Lower lobe of right lung (tissue), 2 donors: ENCODE results near the gene ACTL6B. TPM values are rescaled to one million over a fixed set of nuclear protein-coding genes. Genes with fewer than 3 reads are reported as not detected.
"Not testable (repeated sequence)": the region's sequence is repeated elsewhere in the genome, so short reads cannot be mapped to it uniquely, and the experiment has no call there.

Source experiments
- ATAC-seq, 2 donors: fragments of 200-7000 bp; cut with Tn5 transposase; one replicate each; pipeline ENCODE4 v1.9.1; 2020 to 2022; ENCODE audit warnings: mild to moderate bottlenecking in 2 of 2, moderate library complexity in 2 of 2
- DNase-seq: peaks from one replicate; pipeline ENCODE4 v3.0.0-alpha.2; 2020
- H3K27ac ChIP-seq: fragments of 200-600 bp; one replicate; pipeline ENCODE4 v1.8.0; 2022
- H3K27me3 ChIP-seq: fragments of 200-600 bp; one replicate; pipeline ENCODE4 v1.8.0; 2022; ENCODE audit warnings: low read depth
- H3K36me3 ChIP-seq: fragments of 200-600 bp; one replicate; pipeline ENCODE4 v1.8.0; 2022; ENCODE audit warnings: mild to moderate bottlenecking
- H3K4me1 ChIP-seq: fragments of 200-600 bp; one replicate; pipeline ENCODE4 v1.8.0; 2022
- H3K4me3 ChIP-seq: fragments of 200-600 bp; one replicate; pipeline ENCODE4 v1.8.0; 2022; ENCODE audit warnings: mild to moderate bottlenecking
- H3K9me3 ChIP-seq: fragments of 200-600 bp; one replicate; pipeline ENCODE4 v1.8.0; 2022
- intact Hi-C: fragments of 100-400 bp; cut with DNase I; formaldehyde crosslinking; loops from one replicate; pipeline ENCODE4 v1.11.0; 2022
- long read RNA-seq: library from polyadenylated mRNA; unstranded; transcript quantifications from one replicate; pipeline ENCODE4 v2.0.0, GENCODE V29; 2021
- total RNA-seq: library from RNA; stranded (reverse); fragmentation: NEBNext Ultra II Directional; extraction: Animal tissue kit (Norgen Biotek cat#: 25700); gene quantifications from one replicate; pipeline ENCODE4 v1.2.1, GENCODE V29; 2021
- TF ChIP-seq, protein P1 (sequence below): fragments of 200-600 bp; IDR thresholded peaks from one replicate; pipeline ENCODE4 v1.8.0; 2022; ENCODE audit warnings: antibody characterized with exemption, mild to moderate bottlenecking
- donor health status: DM: no; HTN: yes; CAD: no; lungs with severe emphysema.

ACTL6B gene
- total RNA-seq = not detected
- long read RNA-seq = 0 reads

DNA sequence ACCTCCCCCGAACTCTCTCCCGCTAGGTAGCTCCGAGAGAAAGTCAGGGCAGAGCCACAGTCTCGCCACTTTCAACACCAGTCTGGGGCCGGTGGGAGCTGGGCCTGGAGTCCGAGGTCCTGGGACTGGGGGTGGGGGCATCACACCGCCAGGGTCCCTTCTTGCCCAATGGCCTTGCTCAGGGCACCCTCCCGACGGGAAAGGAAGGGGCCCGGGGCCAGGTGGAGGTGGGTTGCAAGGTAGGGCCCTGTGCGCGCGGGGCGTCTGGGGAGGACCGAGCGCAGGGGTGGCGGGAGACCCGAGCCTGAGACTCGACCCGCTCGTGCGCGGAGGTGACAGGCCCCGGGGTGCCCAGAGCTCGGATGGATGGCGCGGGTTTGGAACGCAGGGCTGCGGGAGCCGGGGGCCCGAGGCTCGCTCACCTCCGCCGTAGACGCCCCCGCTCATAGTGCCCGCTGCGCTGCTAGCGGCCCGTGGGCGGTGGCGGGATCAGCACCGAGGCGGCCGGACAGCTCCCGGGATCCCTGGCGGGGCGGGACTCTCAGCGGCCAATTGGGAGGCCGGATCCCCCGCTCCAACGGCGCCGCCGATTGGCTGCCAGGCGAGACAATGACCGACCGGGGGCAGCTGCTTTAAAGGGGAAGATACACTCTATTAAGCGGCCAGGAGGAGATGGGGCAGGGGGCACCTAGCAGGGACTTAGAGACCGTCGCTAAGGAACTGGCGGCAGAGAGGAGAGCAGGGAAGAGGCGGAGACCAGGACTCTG, at the start of gene ACTL6B:
ACTL6B (minus strand) TSS at position 541 of the 767 bp plus-strand sequence; CDS start at position 447, 94 bp downstream.
- no peak within 1 kb of the TSS for H3K4me3 ChIP-seq
- H3K27ac ChIP-seq = no peak within 1 kb of the TSS
- ATAC-seq = peak; percentile 73
- H3K9me3 ChIP-seq = no peaks in the 10 kb centered on the region
- H3K4me1 ChIP-seq = peaks cover 6% of the 10 kb centered on the region
- TF ChIP-seq, protein P1, sequence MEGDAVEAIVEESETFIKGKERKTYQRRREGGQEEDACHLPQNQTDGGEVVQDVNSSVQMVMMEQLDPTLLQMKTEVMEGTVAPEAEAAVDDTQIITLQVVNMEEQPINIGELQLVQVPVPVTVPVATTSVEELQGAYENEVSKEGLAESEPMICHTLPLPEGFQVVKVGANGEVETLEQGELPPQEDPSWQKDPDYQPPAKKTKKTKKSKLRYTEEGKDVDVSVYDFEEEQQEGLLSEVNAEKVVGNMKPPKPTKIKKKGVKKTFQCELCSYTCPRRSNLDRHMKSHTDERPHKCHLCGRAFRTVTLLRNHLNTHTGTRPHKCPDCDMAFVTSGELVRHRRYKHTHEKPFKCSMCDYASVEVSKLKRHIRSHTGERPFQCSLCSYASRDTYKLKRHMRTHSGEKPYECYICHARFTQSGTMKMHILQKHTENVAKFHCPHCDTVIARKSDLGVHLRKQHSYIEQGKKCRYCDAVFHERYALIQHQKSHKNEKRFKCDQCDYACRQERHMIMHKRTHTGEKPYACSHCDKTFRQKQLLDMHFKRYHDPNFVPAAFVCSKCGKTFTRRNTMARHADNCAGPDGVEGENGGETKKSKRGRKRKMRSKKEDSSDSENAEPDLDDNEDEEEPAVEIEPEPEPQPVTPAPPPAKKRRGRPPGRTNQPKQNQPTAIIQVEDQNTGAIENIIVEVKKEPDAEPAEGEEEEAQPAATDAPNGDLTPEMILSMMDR = no peak
- peaks cover 57% of the 10 kb centered on the region for H3K27me3 ChIP-seq
- intact Hi-C loops = no loop called here
- DNase-seq = peak; percentile 67
- H3K36me3 ChIP-seq = no peaks in the 10 kb centered on the region

GRCh38 chr7:100705320-100705752, 49.1 kb upstream of the ACTL6B start:
- TF ChIP-seq, protein P1 = peak; percentile 93
- no peaks in the 10 kb centered on the region for H3K36me3 ChIP-seq
- peaks cover 22% of the 10 kb centered on the region for H3K4me1 ChIP-seq
- no peaks in the 10 kb centered on the region for H3K9me3 ChIP-seq
- no peaks in the 10 kb centered on the region for H3K27me3 ChIP-seq
- peak overlapping the region; percentile 96 for H3K27ac ChIP-seq
- peak overlapping the region; percentile 90 for H3K4me3 ChIP-seq
- peak; percentile 87 for DNase-seq
- ATAC-seq = peak; percentile 86 to 90
- intact Hi-C loops = no loop called here

DNA sequence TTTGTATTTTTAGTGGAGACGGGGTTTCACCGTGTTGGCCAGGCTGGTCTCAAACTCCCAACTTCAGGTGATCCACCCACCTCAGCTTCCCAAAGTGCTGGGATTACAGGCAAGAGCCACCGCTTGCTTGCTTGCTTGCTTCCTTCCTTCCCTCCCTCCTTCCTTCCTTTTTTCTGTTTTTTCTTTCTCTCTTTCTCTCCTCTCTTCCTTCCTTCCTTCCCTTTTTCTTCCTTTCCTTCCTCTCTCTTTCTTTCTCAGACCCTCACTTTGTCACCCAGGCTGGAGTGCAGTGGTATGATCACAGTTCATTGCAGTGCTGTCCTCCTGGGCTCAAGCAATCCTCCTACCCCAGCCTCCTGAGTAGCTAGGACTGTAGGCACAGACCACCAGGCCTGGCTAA, 44.8 kb upstream of the ACTL6B start:
- DNase-seq, H3K9me3 ChIP-seq, H3K27me3 ChIP-seq, H3K27ac ChIP-seq, intact Hi-C loops, H3K4me1 ChIP-seq, H3K4me3 ChIP-seq, ATAC-seq, H3K36me3 ChIP-seq: not testable (repeated sequence)

DNA sequence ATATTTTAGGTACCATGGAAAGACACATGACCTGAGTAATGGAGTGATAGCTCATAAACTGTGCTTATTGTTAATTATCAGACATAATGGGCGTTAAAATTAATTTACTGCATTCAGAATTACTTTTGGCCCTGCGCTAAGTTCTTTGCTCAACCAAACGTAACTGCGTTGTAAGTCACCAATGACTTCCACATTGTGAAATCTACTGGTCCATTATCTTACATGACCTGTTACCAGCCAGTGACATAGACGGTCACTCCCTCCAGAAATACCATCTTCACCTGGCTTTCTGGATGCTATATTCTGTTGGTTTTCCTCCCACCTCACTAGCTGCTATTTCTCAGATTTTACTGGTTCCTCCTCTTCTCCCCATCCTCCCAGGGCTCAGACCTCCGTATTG, 42.8 kb upstream of the ACTL6B start:
- Histone ChIP-seq H3K27ac (no peak overlapping the region), H3K27me3 (no peaks in the 10 kb centered on the region), H3K4me3 (no peak overlapping the region), H3K4me1 (peaks cover 4% of the 10 kb centered on the region), H3K9me3 (no peaks in the 10 kb centered on the region), H3K36me3 (no peaks in the 10 kb centered on the region)
- DNase-seq (no peak), ATAC-seq (no peak)
- TF ChIP-seq, protein P1 = no peak
- intact Hi-C loops = loop anchor here (10.0 kb wide), 1 partner anchor 134 kb away; no protein-coding TSS in a partner anchor

- no peak for ATAC-seq
- TF ChIP-seq, protein P1 = no peak
- peaks cover 25% of the 10 kb centered on the region for H3K4me1 ChIP-seq
- no peaks in the 10 kb centered on the region for H3K27me3 ChIP-seq
- intact Hi-C loops = loop anchor here (10.0 kb wide), 1 partner anchor 131 kb away; no protein-coding TSS in a partner anchor
- no peak overlapping the region for H3K27ac ChIP-seq
- no peaks in the 10 kb centered on the region for H3K9me3 ChIP-seq
- no peak for DNase-seq
- H3K36me3 ChIP-seq = no peaks in the 10 kb centered on the region
- H3K4me3 ChIP-seq = no peak overlapping the region
Measured at GRCh38 chr7:100696123-100696521, 39.9 kb upstream of the ACTL6B start.
